ENCODE measurements around the gene PHEX.

DNA sequence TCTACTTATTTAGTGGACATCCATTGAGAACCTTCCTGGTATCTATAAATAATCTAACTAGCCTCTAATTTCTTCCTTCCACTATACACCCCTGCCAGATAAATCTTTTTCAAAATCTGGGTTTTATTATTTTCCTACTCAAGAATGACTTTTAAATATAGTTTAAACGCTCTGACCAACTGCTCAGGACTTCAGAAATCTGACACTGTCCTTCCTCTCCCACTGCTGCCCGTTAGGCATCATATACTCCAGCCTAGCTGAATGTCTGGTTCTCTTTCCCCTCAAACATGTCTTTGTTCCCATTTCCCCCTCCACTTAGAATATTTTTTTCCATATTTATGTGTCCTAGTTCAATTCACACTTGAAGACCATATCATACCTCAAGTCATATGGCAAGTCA is 205.4 kb downstream of the PHEX start:
- TF ChIP-seq, protein P1, sequence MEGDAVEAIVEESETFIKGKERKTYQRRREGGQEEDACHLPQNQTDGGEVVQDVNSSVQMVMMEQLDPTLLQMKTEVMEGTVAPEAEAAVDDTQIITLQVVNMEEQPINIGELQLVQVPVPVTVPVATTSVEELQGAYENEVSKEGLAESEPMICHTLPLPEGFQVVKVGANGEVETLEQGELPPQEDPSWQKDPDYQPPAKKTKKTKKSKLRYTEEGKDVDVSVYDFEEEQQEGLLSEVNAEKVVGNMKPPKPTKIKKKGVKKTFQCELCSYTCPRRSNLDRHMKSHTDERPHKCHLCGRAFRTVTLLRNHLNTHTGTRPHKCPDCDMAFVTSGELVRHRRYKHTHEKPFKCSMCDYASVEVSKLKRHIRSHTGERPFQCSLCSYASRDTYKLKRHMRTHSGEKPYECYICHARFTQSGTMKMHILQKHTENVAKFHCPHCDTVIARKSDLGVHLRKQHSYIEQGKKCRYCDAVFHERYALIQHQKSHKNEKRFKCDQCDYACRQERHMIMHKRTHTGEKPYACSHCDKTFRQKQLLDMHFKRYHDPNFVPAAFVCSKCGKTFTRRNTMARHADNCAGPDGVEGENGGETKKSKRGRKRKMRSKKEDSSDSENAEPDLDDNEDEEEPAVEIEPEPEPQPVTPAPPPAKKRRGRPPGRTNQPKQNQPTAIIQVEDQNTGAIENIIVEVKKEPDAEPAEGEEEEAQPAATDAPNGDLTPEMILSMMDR (IDR thresholded peaks at IDR 0.05; ENCODE audit: insufficient read depth, low read length): no peak
- TF ChIP-seq POLR2AphosphoS5 (IDR thresholded peaks at IDR 0.05; ENCODE audit: low read depth) (no peak), GABPA (IDR thresholded peaks at IDR 0.05; ENCODE audit: low read depth) (no peak), SPI1 (IDR thresholded peaks at IDR 0.05; ENCODE audit: borderline replicate concordance, low read depth) (no peak)
- TF ChIP-seq, protein P2, sequence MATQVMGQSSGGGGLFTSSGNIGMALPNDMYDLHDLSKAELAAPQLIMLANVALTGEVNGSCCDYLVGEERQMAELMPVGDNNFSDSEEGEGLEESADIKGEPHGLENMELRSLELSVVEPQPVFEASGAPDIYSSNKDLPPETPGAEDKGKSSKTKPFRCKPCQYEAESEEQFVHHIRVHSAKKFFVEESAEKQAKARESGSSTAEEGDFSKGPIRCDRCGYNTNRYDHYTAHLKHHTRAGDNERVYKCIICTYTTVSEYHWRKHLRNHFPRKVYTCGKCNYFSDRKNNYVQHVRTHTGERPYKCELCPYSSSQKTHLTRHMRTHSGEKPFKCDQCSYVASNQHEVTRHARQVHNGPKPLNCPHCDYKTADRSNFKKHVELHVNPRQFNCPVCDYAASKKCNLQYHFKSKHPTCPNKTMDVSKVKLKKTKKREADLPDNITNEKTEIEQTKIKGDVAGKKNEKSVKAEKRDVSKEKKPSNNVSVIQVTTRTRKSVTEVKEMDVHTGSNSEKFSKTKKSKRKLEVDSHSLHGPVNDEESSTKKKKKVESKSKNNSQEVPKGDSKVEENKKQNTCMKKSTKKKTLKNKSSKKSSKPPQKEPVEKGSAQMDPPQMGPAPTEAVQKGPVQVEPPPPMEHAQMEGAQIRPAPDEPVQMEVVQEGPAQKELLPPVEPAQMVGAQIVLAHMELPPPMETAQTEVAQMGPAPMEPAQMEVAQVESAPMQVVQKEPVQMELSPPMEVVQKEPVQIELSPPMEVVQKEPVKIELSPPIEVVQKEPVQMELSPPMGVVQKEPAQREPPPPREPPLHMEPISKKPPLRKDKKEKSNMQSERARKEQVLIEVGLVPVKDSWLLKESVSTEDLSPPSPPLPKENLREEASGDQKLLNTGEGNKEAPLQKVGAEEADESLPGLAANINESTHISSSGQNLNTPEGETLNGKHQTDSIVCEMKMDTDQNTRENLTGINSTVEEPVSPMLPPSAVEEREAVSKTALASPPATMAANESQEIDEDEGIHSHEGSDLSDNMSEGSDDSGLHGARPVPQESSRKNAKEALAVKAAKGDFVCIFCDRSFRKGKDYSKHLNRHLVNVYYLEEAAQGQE (IDR thresholded peaks at IDR 0.05; ENCODE audit: insufficient replicate concordance, low read depth): no peak
